ENCODE measurements around the gene B4GALNT2. TPM values are rescaled to one million over a fixed set of nuclear protein-coding genes. Genes with fewer than 3 reads are reported as not detected.
"Not testable (repeated sequence)": the region's sequence is repeated elsewhere in the genome, so short reads cannot be mapped to it uniquely, and the experiment has no call there.

Gene B4GALNT2
- total RNA-seq, 2 experiments from 2014 or later, result not detected

GRCh38 chr17:49126183-49126859 lies 6.2 kb upstream of the B4GALNT2 start:
- POLR2A ChIA-PET; H3K27ac Mint-ChIP-seq; CTCF ChIA-PET; DNase-seq; H3K36me3 Mint-ChIP-seq (ENCODE audit: low read depth); H3K4me1 Mint-ChIP-seq; H3K4me3 Mint-ChIP-seq; H3K9me3 Mint-ChIP-seq: not testable (repeated sequence)
- H3K27me3 Mint-ChIP-seq, result peaks cover 45% of the 10 kb centered on the region

DNA sequence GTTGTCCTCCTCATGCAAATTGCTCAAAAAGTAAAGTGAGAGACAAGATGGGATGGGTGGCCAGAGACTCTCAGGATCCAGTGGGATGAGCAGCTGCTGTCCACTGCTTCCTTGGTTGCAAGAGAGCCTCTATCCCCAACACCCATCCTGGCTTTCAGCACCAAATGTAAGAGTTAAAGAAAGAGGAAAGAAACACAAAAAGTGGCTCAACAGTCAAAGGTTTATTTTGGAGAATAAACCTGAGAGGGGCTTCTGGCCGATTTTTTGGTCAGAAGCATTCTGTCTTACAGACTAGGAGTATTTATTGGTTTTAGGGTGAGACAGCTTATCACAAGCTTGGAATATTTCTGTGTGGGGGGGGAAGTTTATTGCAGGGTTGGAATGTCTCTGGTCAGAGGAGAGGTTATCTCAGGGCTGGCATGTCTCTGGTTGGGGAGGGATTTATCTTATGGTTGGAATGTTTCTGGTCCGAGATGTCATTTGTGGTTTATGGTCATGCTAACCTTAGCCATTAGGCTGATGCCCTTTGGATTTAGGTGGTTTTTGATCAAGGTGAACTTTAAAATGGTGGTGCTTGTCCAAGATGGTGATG lies 3.1 kb upstream of the B4GALNT2 start:
- H3K9me3 Mint-ChIP-seq; POLR2A ChIA-PET; H3K4me1 Mint-ChIP-seq; H3K36me3 Mint-ChIP-seq (ENCODE audit: low read depth); H3K27ac Mint-ChIP-seq; DNase-seq; H3K4me3 Mint-ChIP-seq: not testable (repeated sequence)
- CTCF ChIA-PET, result interaction anchor here (0.6 kb wide), 2 partner anchors 11 to 386 kb away, joined by 3 to 5 read pairs; no protein-coding TSS in a partner anchor
- H3K27me3 Mint-ChIP-seq, result peaks cover 56% of the 10 kb centered on the region

DNA sequence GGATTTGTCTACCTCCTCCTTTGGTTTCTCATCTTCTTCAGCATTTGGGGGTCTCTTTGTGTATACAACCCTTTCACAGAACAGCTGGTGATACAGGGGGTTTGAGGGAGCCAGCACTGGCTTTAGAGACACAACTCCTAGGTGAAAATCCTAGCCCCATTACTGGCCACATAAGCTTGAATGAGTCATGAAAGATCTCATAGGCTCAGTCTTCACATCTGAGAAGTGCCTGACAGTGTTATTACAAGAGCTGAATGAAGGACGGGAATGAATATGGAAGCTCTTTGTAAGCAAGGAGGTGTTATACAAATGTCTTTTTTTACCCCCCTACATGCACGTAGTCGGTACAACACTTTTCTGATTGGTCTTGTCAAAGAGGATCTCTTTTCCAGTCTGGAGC lies 1.7 kb upstream of the B4GALNT2 start:
- Mint-ChIP-seq H3K9me3 (no peaks in the 10 kb centered on the region), H3K36me3 (ENCODE audit: low read depth) (no peaks in the 10 kb centered on the region), H3K27me3 (peaks cover 65% of the 10 kb centered on the region), H3K4me3 (no peak overlapping the region), H3K27ac (no peak overlapping the region), H3K4me1 (peaks cover 8% of the 10 kb centered on the region)
- ChIA-PET CTCF (no interaction called here), POLR2A (no interaction called here)
- DNase-seq, result no peak

GRCh38 chr17:49132317-49132698 lies 261 bp upstream of the B4GALNT2 start:
- H3K4me1 Mint-ChIP-seq, result peaks cover 8% of the 10 kb centered on the region
- CTCF ChIA-PET, result no interaction called here
- H3K27ac Mint-ChIP-seq, result no peak overlapping the region
- H3K9me3 Mint-ChIP-seq, result no peaks in the 10 kb centered on the region
- POLR2A ChIA-PET, result no interaction called here
- H3K27me3 Mint-ChIP-seq, result peaks cover 65% of the 10 kb centered on the region
- H3K36me3 Mint-ChIP-seq (ENCODE audit: low read depth), result no peaks in the 10 kb centered on the region
- DNase-seq, result no peak
- H3K4me3 Mint-ChIP-seq, result no peak overlapping the region

- peaks cover 8% of the 10 kb centered on the region for H3K4me1 Mint-ChIP-seq
- no peak overlapping the region for H3K27ac Mint-ChIP-seq
- H3K27me3 Mint-ChIP-seq, result peaks cover 39% of the 10 kb centered on the region
- ChIA-PET CTCF (no interaction called here), POLR2A (no interaction called here)
- H3K4me3 Mint-ChIP-seq, result no peak overlapping the region
- no peak for DNase-seq
- no peaks in the 10 kb centered on the region for H3K9me3 Mint-ChIP-seq
- H3K36me3 Mint-ChIP-seq (ENCODE audit: low read depth), result no peaks in the 10 kb centered on the region
Measured at GRCh38 chr17:49136335-49136734, 3.8 kb downstream of the B4GALNT2 start.

GRCh38 chr17:49145654-49146053 lies 13.1 kb downstream of the B4GALNT2 start:
- DNase-seq; H3K9me3 Mint-ChIP-seq; H3K36me3 Mint-ChIP-seq (ENCODE audit: low read depth); POLR2A ChIA-PET; H3K4me3 Mint-ChIP-seq; H3K4me1 Mint-ChIP-seq; CTCF ChIA-PET; H3K27ac Mint-ChIP-seq: not testable (repeated sequence)
- peaks cover 34% of the 10 kb centered on the region for H3K27me3 Mint-ChIP-seq

DNA sequence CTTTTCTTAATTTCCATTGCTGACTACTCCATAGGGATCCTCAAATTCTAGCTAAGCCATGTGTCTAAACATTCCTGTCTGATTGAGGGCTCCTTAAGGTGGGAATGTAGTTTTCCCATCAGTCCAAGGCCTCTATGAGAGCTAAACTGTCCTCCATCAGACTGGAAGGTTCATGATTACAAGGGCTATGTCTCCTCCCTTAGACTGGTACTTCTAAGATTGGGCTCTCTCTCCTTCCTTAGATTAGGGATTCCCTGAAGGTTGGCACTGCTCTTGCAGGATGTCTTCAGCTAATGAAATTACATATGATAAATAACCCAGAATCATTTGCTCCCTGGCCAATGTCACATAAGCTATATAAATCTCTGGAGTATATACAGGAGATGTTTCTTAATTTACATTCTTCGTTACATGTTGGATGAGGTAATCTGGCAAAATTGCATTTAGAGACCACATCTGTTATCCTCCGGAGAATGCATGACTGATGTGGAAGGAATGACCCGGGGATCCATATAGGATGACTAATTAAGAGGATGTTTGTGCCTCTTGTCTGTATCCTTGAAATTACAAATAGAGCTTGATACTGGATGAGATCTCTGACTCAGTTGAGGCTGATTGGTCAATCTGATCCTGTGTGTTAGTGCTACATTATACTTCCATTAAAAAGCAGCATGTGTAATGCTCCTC lies 14.2 kb downstream of the B4GALNT2 start:
- no peak for DNase-seq
- H3K9me3 Mint-ChIP-seq, result no peaks in the 10 kb centered on the region
- peaks cover 33% of the 10 kb centered on the region for H3K27me3 Mint-ChIP-seq
- H3K4me3 Mint-ChIP-seq, result no peak overlapping the region
- CTCF ChIA-PET, result interaction anchor here (1.1 kb wide), 1 partner anchor 202 kb away, joined by 3 read pairs; the partner anchor contains the start of gene SNF8
- no peak overlapping the region for H3K27ac Mint-ChIP-seq
- H3K36me3 Mint-ChIP-seq (ENCODE audit: low read depth), result no peaks in the 10 kb centered on the region
- POLR2A ChIA-PET, result no interaction called here
- H3K4me1 Mint-ChIP-seq, result no peaks in the 10 kb centered on the region

DNA sequence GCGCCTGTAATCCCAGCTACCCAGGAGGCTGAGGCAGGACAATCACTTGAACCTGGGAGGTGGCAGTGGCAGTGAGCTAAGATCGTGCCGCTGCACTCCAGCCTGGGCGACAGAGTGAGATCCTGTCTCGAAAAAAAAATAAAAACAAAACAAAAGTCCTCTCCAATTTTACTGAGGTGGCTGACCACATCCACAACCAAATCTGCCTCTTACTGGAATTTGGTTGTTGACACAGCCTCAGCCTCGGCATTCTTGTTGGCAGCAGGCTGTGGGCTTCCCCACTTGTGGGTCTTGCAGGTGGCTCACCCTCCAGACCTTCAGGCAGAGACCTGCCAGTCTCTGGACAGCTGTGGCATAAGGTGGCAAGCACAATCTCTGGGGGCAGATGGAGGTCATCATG lies 15.6 kb downstream of the B4GALNT2 start:
- ChIA-PET CTCF (interaction anchor here (1.0 to 1.1 kb wide), 2 partner anchors 152 to 203 kb away, joined by 3 read pairs; partner anchors contain the start of gene SNF8), POLR2A (no interaction called here)
- H3K36me3 Mint-ChIP-seq (ENCODE audit: low read depth), result no peaks in the 10 kb centered on the region
- no peaks in the 10 kb centered on the region for H3K4me1 Mint-ChIP-seq
- no peaks in the 10 kb centered on the region for H3K9me3 Mint-ChIP-seq
- H3K4me3 Mint-ChIP-seq, result no peak overlapping the region
- DNase-seq, result no peak
- no peak overlapping the region for H3K27ac Mint-ChIP-seq
- peaks cover 25% of the 10 kb centered on the region for H3K27me3 Mint-ChIP-seq

DNA sequence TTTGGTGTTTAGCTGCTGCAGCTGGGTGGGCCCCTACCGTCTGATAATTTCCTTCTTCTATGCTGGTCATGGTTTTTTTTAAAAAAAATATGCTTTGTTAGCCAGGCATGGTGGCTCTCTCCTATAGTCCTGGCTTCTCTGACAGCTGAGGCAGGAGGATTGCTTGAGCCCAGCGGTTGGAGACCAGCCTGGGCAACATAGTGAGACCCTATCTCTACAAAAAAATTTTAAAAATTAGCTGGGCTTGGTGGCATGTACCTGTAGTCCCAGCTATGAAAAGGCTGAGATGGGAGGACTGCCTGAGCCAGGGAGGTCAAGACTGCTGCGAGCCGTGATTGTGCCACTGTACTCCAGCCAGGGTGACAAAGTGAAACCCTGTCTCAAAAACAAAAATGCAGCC lies 19.4 kb downstream of the B4GALNT2 start:
- peaks cover 11% of the 10 kb centered on the region for H3K27me3 Mint-ChIP-seq
- H3K4me1 Mint-ChIP-seq, result no peaks in the 10 kb centered on the region
- H3K4me3 Mint-ChIP-seq, result no peak overlapping the region
- H3K27ac Mint-ChIP-seq, result no peak overlapping the region
- no peaks in the 10 kb centered on the region for H3K36me3 Mint-ChIP-seq (ENCODE audit: low read depth)
- ChIA-PET POLR2A (no interaction called here), CTCF (no interaction called here)
- DNase-seq, result no peak
- no peaks in the 10 kb centered on the region for H3K9me3 Mint-ChIP-seq

- Mint-ChIP-seq H3K4me3 (no peak overlapping the region), H3K9me3 (no peaks in the 10 kb centered on the region), H3K27ac (no peak overlapping the region), H3K27me3 (peaks cover 31% of the 10 kb centered on the region), H3K4me1 (no peaks in the 10 kb centered on the region), H3K36me3 (ENCODE audit: low read depth) (no peaks in the 10 kb centered on the region)
- ChIA-PET CTCF (no interaction called here), POLR2A (no interaction called here)
- DNase-seq, result no peak
Measured at GRCh38 chr17:49156256-49156655, 23.7 kb downstream of the B4GALNT2 start.

DNA sequence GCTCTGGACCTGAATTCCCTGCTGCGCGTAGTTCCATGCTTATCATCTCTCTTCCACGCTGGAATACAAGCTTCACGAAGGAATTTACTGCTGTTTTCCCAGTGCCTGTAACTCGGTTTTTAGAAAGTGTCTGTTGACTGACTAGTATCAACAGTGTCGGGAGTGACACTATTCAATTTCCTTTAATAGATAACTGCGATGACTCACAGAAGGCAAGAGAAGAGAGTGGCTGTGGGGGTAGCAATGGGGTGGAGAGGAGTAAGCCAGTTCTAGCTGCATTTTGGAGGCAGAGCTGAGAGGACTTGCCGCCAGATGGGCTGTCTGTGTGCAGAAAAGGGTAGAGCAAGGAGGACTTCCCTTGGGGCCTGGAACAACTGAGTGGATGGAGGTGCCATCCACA lies 25.2 kb downstream of the B4GALNT2 start:
- Mint-ChIP-seq H3K27ac (no peak overlapping the region), H3K4me1 (no peaks in the 10 kb centered on the region), H3K36me3 (ENCODE audit: low read depth) (no peaks in the 10 kb centered on the region), H3K9me3 (no peaks in the 10 kb centered on the region), H3K4me3 (no peak overlapping the region), H3K27me3 (peaks cover 31% of the 10 kb centered on the region)
- DNase-seq, result no peak
- POLR2A ChIA-PET, result no interaction called here
- CTCF ChIA-PET, result interaction anchor here (0.6 kb wide), 2 partner anchors 73 to 96 kb away, joined by 3 read pairs; partner anchors contain the start of gene PHOSPHO1

GRCh38 chr17:49162866-49163265 lies 30.3 kb downstream of the B4GALNT2 start:
- Mint-ChIP-seq H3K27me3 (peaks cover 37% of the 10 kb centered on the region), H3K9me3 (no peaks in the 10 kb centered on the region), H3K36me3 (ENCODE audit: low read depth) (no peaks in the 10 kb centered on the region), H3K27ac (no peak overlapping the region), H3K4me3 (no peak overlapping the region), H3K4me1 (no peaks in the 10 kb centered on the region)
- ChIA-PET CTCF (no interaction called here), POLR2A (no interaction called here)
- no peak for DNase-seq

DNA sequence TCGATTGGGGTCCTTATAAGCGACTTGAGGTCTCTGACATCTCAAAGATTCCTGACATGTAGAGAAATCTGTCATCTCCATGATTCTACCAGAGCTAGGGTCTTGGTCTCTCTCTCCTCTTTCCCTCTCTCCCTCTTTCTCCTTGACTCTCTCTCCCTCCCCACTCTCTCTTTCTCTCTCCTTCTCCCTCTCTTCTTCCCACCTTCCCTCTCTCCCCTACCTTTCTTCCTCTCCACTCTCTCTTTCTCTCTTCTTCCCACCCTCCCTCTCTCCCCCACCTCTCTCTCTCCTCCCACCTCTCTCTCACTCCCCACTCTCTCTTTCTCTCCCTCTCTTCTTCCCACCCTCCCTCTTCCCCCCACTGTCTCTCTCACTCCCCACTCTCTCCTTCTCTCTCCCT lies 32.6 kb downstream of the B4GALNT2 start:
- CTCF ChIA-PET, result no interaction called here
- H3K9me3 Mint-ChIP-seq, result no peaks in the 10 kb centered on the region
- DNase-seq, result no peak
- no peaks in the 10 kb centered on the region for H3K36me3 Mint-ChIP-seq (ENCODE audit: low read depth)
- H3K4me3 Mint-ChIP-seq, result no peak overlapping the region
- POLR2A ChIA-PET, result no interaction called here
- H3K27me3 Mint-ChIP-seq, result peaks cover 38% of the 10 kb centered on the region
- H3K27ac Mint-ChIP-seq, result no peak overlapping the region
- no peaks in the 10 kb centered on the region for H3K4me1 Mint-ChIP-seq

Measured in activated CD4-positive, alpha-beta T cell treated with anti-CD3 and anti-CD28 coated beads, Interleukin-2, amount 10 ng/mL, durations not matched to agents 7 days and 5 days (primary cell).